GM23248 (cell line): ENCODE measurements around the gene BCL2L12. TPM values are rescaled to one million over a fixed set of nuclear protein-coding genes. Genes with fewer than 3 reads are reported as not detected.

Experiments used
- DNase-seq: peaks from one replicate; pipeline ENCODE4 v3.0.0-alpha.2; 2015
- H2AFZ ChIP-seq: fragments of 200-600 bp; sonication (generic); 2 replicates; pipeline ENCODE4 v1.6.1; 2016; ENCODE audit warnings: antibody characterized with exemption
- H3F3A ChIP-seq: fragments of 200-600 bp; sonication (generic); 2 replicates; pipeline ENCODE4 v1.6.1; 2016; ENCODE audit warnings: mild to moderate bottlenecking, antibody characterized with exemption, mixed run types; ENCODE audit not compliant: insufficient read depth
- H3K27ac ChIP-seq: fragments of 200-600 bp; sonication (generic); 2 replicates; pipeline ENCODE4 v1.5.1; 2016; ENCODE audit warnings: mild to moderate bottlenecking
- H3K27me3 ChIP-seq: fragments of 200-600 bp; sonication (generic); replicated peaks from 2 replicates; pipeline ENCODE4 v1.6.1; 2016; ENCODE audit warnings: mild to moderate bottlenecking; ENCODE audit not compliant: insufficient read depth
- H3K36me3 ChIP-seq: fragments of 200-600 bp; sonication (generic); 2 replicates; pipeline ENCODE4 v1.6.1; 2016; ENCODE audit warnings: low read depth, mild to moderate bottlenecking
- H3K4me1 ChIP-seq: fragments of 200-600 bp; sonication (generic); 2 replicates; pipeline ENCODE4 v1.6.1; 2016; ENCODE audit warnings: mild to moderate bottlenecking; ENCODE audit not compliant: insufficient read depth
- H3K4me2 ChIP-seq: fragments of 200-600 bp; sonication (generic); one replicate; pipeline ENCODE4 v1.6.1; 2016; ENCODE audit warnings: mild to moderate bottlenecking; ENCODE audit not compliant: unreplicated experiment
- H3K4me3 ChIP-seq: fragments of 200-600 bp; sonication (generic); 2 replicates; pipeline ENCODE4 v1.5.1; 2016; ENCODE audit warnings: mild to moderate bottlenecking
- H3K79me2 ChIP-seq: fragments of 200-600 bp; sonication (generic); 2 replicates; pipeline ENCODE4 v1.6.1; 2016; ENCODE audit warnings: mild to moderate bottlenecking; ENCODE audit not compliant: insufficient read depth
- H3K9ac ChIP-seq: fragments of 200-600 bp; sonication (generic); 2 replicates; pipeline ENCODE4 v1.6.1; 2016; ENCODE audit warnings: mild to moderate bottlenecking
- H3K9me2 ChIP-seq: fragments of 200-600 bp; sonication (generic); 2 replicates; pipeline ENCODE4 v1.6.1; 2016; ENCODE audit warnings: mixed run types, mild to moderate bottlenecking, moderate library complexity; ENCODE audit not compliant: insufficient read depth
- H3K9me3 ChIP-seq: fragments of 200-600 bp; sonication (generic); one replicate; pipeline ENCODE4 v1.6.1; 2017; ENCODE audit warnings: low read depth
- H4K20me1 ChIP-seq: fragments of 200-600 bp; sonication (generic); 2 replicates; pipeline ENCODE4 v1.6.0; 2016; ENCODE audit not compliant: insufficient read depth
- EZH2 ChIP-seq: fragments of 200-600 bp; sonication (generic); IDR thresholded peaks from 2 replicates; pipeline ENCODE4 v1.6.1; 2018; ENCODE audit warnings: antibody characterized with exemption, mild to moderate bottlenecking; ENCODE audit not compliant: insufficient read depth, poor library complexity, severe bottlenecking
- EZH2phosphoT487 ChIP-seq: fragments of 200-600 bp; sonication (generic); IDR thresholded peaks from 2 replicates; pipeline ENCODE4 v1.6.1; 2018; ENCODE audit warnings: antibody characterized with exemption, moderate library complexity, mild to moderate bottlenecking, low read depth; ENCODE audit not compliant: insufficient read depth
- WGBS, 2 experiments: methylation state at CpG; one replicate each; pipeline ENCODE4 v1.1.6; 2015 to 2017; ENCODE audit warnings: low lambda C conversion rate in 2 of 2, low coverage in 1 of 2; ENCODE audit errors: missing lambda C conversion rate in 2 of 2; 5-methylcytosine and 5-hydroxymethylcytosine counted together
- in situ Hi-C: fragments of 300-500 bp; cut with MboI; formaldehyde crosslinking; loops from 2 replicates; pipeline ENCODE4 v1.15.0; 2020
- polyA plus RNA-seq: library from polyadenylated mRNA; unstranded; fragments of >200 nt; fragmentation: Nextera tagmentation; extraction: Ambion mirVana; gene quantifications from 2 replicates; pipeline ENCODE4 v1.2.1, GENCODE V29; 2016
- total RNA-seq: library from RNA; depleted of rRNA; stranded (reverse); fragments of >200 nt; shearing (Covaris generic); gene quantifications from 2 replicates; pipeline ENCODE4 v1.2.3, GENCODE V29; 2014

BCL2L12 gene
- total and polyA plus RNA-seq, 2 experiments from 2014 or later = 9.5 to 16.6 TPM

DNA sequence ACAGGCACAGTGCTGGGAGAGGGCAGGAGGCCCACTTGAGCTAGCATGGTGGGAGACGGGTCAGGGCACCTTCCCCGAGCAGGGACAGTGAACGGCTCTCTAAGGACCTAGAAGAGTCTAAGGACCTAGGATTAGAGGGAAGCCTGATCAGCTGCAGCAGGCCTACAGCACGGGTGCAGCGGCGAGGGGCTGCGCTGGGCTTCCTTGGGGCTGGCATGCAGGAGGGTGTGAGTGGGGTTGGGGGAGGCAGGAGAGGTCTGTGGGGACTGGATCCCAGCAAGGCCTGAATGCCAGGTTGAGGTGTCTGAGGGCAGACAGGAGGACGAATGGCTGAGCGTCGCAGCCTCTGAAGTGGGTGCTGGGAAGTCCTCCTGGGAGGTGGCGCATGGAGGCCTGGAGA lies 20.1 kb upstream of the BCL2L12 start:
- no peak overlapping the region for H3K9ac ChIP-seq
- 87 to 94% methylated on average over 11 of the region's 11 CpGs for WGBS, 2 experiments

DNA sequence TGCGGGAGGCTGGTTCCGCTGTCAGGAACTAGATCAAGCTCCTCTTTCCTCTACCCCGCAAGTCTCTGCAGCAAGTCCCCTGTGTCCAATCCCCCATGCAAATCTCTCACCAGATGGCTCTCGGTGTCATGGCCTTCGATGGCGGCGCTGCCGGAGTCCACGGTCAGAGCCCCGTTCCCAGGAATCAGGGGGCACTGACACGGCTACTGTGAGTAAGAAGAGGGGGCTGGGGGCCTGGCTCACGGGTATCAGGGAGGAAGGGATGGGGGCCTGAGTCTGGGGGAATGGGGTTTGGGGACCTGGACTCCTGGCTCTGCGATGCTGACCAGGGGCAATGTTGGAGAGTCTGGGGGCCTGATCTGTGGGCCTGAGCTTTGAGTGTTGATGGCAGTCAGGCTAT lies 19.7 kb upstream of the BCL2L12 start:
- H3F3A ChIP-seq = peaks cover 5% of the 10 kb centered on the region
- H3K9ac ChIP-seq = no peak overlapping the region
- H3K9me3 ChIP-seq = no peaks in the 10 kb centered on the region
- H3K9me2 ChIP-seq = no peaks in the 10 kb centered on the region
- no peak for DNase-seq
- no peak overlapping the region for H3K4me2 ChIP-seq
- H3K36me3 ChIP-seq = no peaks in the 10 kb centered on the region
- 83 to 87% methylated on average over 13 of the region's 13 CpGs for WGBS, 2 experiments
- no peak overlapping the region for H3K27ac ChIP-seq
- in situ Hi-C loops = no loop called here
- no peak overlapping the region for H2AFZ ChIP-seq
- no peaks in the 10 kb centered on the region for H3K27me3 ChIP-seq
- peaks cover 81% of the 10 kb centered on the region for H3K79me2 ChIP-seq
- peaks cover 14% of the 10 kb centered on the region for H3K4me1 ChIP-seq
- no peak overlapping the region for H3K4me3 ChIP-seq
- TF ChIP-seq EZH2phosphoT487 (no peak), EZH2 (no peak)
- no peaks in the 10 kb centered on the region for H4K20me1 ChIP-seq

More for the DNA sequence above, 20.1 kb upstream of the BCL2L12 start:
- Histone ChIP-seq H3K27me3 (no peaks in the 10 kb centered on the region), H3K9me3 (no peaks in the 10 kb centered on the region), H4K20me1 (no peaks in the 10 kb centered on the region), H3K4me1 (peaks cover 14% of the 10 kb centered on the region), H3K4me3 (no peak overlapping the region), H3K9me2 (no peaks in the 10 kb centered on the region), H3K79me2 (peaks cover 81% of the 10 kb centered on the region), H3K36me3 (no peaks in the 10 kb centered on the region), H2AFZ (no peak overlapping the region), H3K27ac (no peak overlapping the region), H3F3A (peaks cover 8% of the 10 kb centered on the region), H3K4me2 (no peak overlapping the region)
- in situ Hi-C loops = no loop called here
- DNase-seq = no peak
- TF ChIP-seq EZH2phosphoT487 = no peak
- TF ChIP-seq EZH2 = no peak

- H3F3A ChIP-seq = no peaks in the 10 kb centered on the region
- H3K9ac ChIP-seq = no peak overlapping the region
- H3K9me2 ChIP-seq = no peaks in the 10 kb centered on the region
- no peaks in the 10 kb centered on the region for H4K20me1 ChIP-seq
- WGBS, 2 experiments = 88 to 92% methylated on average over 17 of the region's 17 CpGs
- in situ Hi-C loops = no loop called here
- no peak overlapping the region for H3K4me3 ChIP-seq
- H3K27me3 ChIP-seq = no peaks in the 10 kb centered on the region
- no peak overlapping the region for H3K4me2 ChIP-seq
- H2AFZ ChIP-seq = no peak overlapping the region
- no peak for DNase-seq
- H3K9me3 ChIP-seq = no peaks in the 10 kb centered on the region
- no peak overlapping the region for H3K27ac ChIP-seq
- no peaks in the 10 kb centered on the region for H3K36me3 ChIP-seq
- H3K79me2 ChIP-seq = peaks cover 81% of the 10 kb centered on the region
- H3K4me1 ChIP-seq = peaks cover 11% of the 10 kb centered on the region
- TF ChIP-seq EZH2phosphoT487 (no peak), EZH2 (no peak)
Observed at GRCh38 chr19:49646586-49646985, 19.1 kb upstream of the BCL2L12 start.

DNA sequence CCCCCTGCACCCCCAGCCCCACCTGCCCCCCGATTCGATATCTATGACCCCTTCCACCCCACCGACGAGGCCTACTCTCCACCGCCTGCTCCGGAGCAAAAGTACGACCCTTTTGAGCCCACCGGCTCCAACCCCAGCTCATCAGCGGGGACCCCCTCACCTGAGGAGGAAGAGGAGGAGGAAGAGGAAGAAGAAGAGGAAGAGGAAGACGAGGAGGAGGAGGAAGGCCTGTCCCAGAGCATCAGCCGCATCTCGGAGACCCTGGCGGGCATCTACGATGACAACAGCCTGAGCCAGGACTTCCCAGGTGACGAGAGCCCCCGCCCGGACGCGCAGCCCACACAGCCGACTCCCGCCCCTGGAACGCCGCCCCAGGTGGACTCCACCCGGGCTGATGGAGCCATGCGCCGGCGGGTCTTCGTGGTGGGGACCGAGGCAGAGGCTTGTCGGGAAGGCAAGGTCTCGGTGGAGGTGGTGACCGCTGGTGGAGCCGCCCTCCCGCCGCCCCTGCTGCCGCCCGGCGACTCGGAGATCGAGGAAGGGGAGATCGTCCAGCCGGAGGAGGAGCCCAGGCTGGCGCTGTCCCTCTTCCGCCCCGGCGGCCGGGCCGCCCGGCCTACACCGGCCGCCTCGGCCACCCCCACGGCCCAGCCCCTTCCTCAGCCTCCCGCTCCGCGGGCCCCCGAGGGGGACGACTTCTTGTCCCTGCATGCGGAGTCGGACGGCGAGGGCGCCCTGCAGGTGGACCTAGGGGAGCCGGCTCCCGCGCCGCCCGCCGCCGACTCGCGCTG lies 14.5 kb upstream of the BCL2L12 start:
- no peaks in the 10 kb centered on the region for H3K4me1 ChIP-seq
- no peak overlapping the region for H3K27ac ChIP-seq
- no peaks in the 10 kb centered on the region for H3K9me2 ChIP-seq
- no peak overlapping the region for H3K9ac ChIP-seq
- H3K79me2 ChIP-seq = peaks cover 55% of the 10 kb centered on the region
- H3K27me3 ChIP-seq = no peaks in the 10 kb centered on the region
- no peak overlapping the region for H3K4me3 ChIP-seq
- no peaks in the 10 kb centered on the region for H3K36me3 ChIP-seq
- H3K4me2 ChIP-seq = no peak overlapping the region
- no peaks in the 10 kb centered on the region for H3K9me3 ChIP-seq
- 92 to 94% methylated on average over 36 to 61 of the region's 72 CpGs for WGBS, 2 experiments
- no peaks in the 10 kb centered on the region for H4K20me1 ChIP-seq
- TF ChIP-seq EZH2phosphoT487 (no peak), EZH2 (no peak)
- no peak overlapping the region for H2AFZ ChIP-seq
- no peak for DNase-seq
- no peaks in the 10 kb centered on the region for H3F3A ChIP-seq
- in situ Hi-C loops = no loop called here
